GM12891 (cell line): ENCODE results near the gene ADCY2.

Experiments
- POLR2AphosphoS5 ChIP-seq: IDR thresholded peaks from 2 replicates; pipeline ENCODE4 v1.6.1; 2011; ENCODE audit warnings: low read depth, low read length, control low read depth
- TAF1 ChIP-seq: IDR thresholded peaks from 2 replicates; pipeline ENCODE4 v1.6.1; 2011; ENCODE audit warnings: low read depth, low read length, control low read depth

DNA sequence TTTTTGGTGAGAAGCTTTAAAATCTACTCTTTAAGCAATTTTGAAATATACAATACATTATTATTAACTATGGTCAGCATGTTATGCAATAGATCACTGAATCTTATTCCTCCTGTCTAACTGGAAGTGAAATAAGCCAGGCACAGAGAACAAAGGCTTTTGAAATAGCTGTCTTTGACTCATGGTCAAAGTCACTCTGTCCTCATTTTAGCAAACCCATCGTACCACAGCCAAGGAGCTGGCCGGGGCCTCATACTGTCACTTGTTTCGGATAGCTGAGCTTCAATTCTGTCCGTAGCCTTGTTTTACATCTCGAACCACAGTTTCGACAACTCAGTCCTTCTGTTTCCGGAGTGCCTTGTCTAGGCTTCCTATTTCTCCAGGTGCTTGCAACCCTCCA, 19.2 kb downstream of the ADCY2 start:
- no peak for TF ChIP-seq TAF1
- TF ChIP-seq POLR2AphosphoS5 = no peak
